IMR-90 (cell line): ENCODE data around the gene TMEM53. TPM values are rescaled to one million over a fixed set of nuclear protein-coding genes. Genes with fewer than 3 reads are reported as not detected.

Experiments used
- ATAC-seq: fragments of 200-7000 bp; cut with Tn5 transposase; 2 replicates; pipeline ENCODE4 v1.9.1; 2020; ENCODE audit warnings: low read depth, mild to moderate bottlenecking, moderate library complexity
- BruUV-seq: library from RNA; stranded (reverse); fragments of 400-500 nt; replicated peaks from 2 replicates; lab custom pipeline; 2021; lab: Mats Ljungman, UMichigan
- CTCF ChIA-PET: fragments of 300-600 bp; formaldehyde crosslinking; extraction: SDS; loops from one replicate; lab custom pipeline; 2021; ENCODE audit warnings: antibody characterized with exemption; lab: Yijun Ruan, JAX
- POLR2A ChIA-PET: fragments of 300-600 bp; sonication (Branson Sonifier 250); formaldehyde crosslinking; loops from one replicate; lab custom pipeline; 2022; ENCODE audit warnings: antibody characterized with exemption; ENCODE audit not compliant: unreplicated experiment; lab: Charles Lee
- DNase-seq: peaks from one replicate; pipeline ENCODE4 v3.0.0; 2013
- H2AFZ ChIP-seq: replicated peaks from 2 replicates; pipeline ENCODE3; 2013; ENCODE audit warnings: low read length, mild to moderate bottlenecking; ENCODE audit not compliant: poor library complexity
- H2AK5ac ChIP-seq: 2 replicates; pipeline ENCODE4 v1.6.1; 2013; ENCODE audit warnings: low read depth, low read length, inconsistent platforms
- H2AK9ac ChIP-seq: replicated peaks from 2 replicates; pipeline ENCODE3; 2013; ENCODE audit warnings: mild to moderate bottlenecking, low read depth, low read length, moderate library complexity; ENCODE audit not compliant: poor library complexity
- H2BK120ac ChIP-seq: 2 replicates; pipeline ENCODE4 v1.6.1; 2013; ENCODE audit warnings: low read depth, low read length, inconsistent platforms
- H2BK15ac ChIP-seq: 3 replicates; pipeline ENCODE4 v1.6.1; 2013; ENCODE audit warnings: low read depth, low read length, inconsistent platforms
- H2BK20ac ChIP-seq: 2 replicates; pipeline ENCODE4 v1.6.1; 2013; ENCODE audit warnings: low read depth, mild to moderate bottlenecking, inconsistent platforms, low read length, moderate library complexity
- H2BK5ac ChIP-seq: 2 replicates; pipeline ENCODE4 v1.6.1; 2013; ENCODE audit warnings: mild to moderate bottlenecking, low read depth, low read length, inconsistent platforms; ENCODE audit not compliant: poor library complexity, severe bottlenecking
- H3K14ac ChIP-seq: replicated peaks from 2 replicates; pipeline ENCODE4 v1.6.1; 2013; ENCODE audit warnings: low read depth, low read length, inconsistent platforms
- H3K18ac ChIP-seq: 2 replicates; pipeline ENCODE4 v1.6.1; 2013; ENCODE audit warnings: low read depth, low read length, control low read depth
- H3K23ac ChIP-seq: 2 replicates; pipeline ENCODE4 v1.6.1; 2013; ENCODE audit warnings: low read depth, low read length, inconsistent platforms
- H3K27ac ChIP-seq: 2 replicates; pipeline ENCODE4 v1.5.1; 2013; ENCODE audit warnings: mild to moderate bottlenecking, control low read depth, low read length; ENCODE audit not compliant: insufficient read depth
- H3K27me3 ChIP-seq: 2 replicates; pipeline ENCODE4 v1.6.1; 2013; ENCODE audit warnings: low read length; ENCODE audit not compliant: control insufficient read depth, insufficient read depth
- H3K36me3 ChIP-seq: 2 replicates; pipeline ENCODE4 v1.6.1; 2013; ENCODE audit warnings: low read length, mixed read lengths; ENCODE audit not compliant: control insufficient read depth, insufficient read depth
- H3K4ac ChIP-seq: 2 replicates; pipeline ENCODE4 v1.6.1; 2013; ENCODE audit warnings: low read depth, low read length, inconsistent platforms
- H3K4me1 ChIP-seq: 2 replicates; pipeline ENCODE4 v1.6.1; 2013; ENCODE audit warnings: low read length, mixed read lengths; ENCODE audit not compliant: control insufficient read depth, insufficient read depth
- H3K4me2 ChIP-seq: 2 replicates; pipeline ENCODE4 v1.6.1; 2013; ENCODE audit warnings: low read depth, mild to moderate bottlenecking, control low read depth, low read length, moderate library complexity
- H3K4me3 ChIP-seq: 2 replicates; pipeline ENCODE4 v1.5.1; 2013; ENCODE audit warnings: low read depth, mild to moderate bottlenecking, control low read depth, low read length, moderate library complexity; ENCODE audit not compliant: insufficient read depth
- H3K56ac ChIP-seq: 2 replicates; pipeline ENCODE4 v1.6.1; 2013; ENCODE audit warnings: low read length, inconsistent platforms; ENCODE audit not compliant: insufficient read depth; ENCODE audit errors: extremely low read depth
- H3K79me1 ChIP-seq, 2 experiments: 2 replicates each; pipeline ENCODE4 v1.6.1; 2013; ENCODE audit warnings: low read length in 2 of 2, inconsistent platforms in 1 of 2, low read depth in 1 of 2
- H3K9ac ChIP-seq: 2 replicates; pipeline ENCODE4 v1.6.1; 2013; ENCODE audit warnings: low read depth, low read length, control low read depth
- H3K9me1 ChIP-seq: 2 replicates; pipeline ENCODE4 v1.6.1; 2013; ENCODE audit warnings: low read length, inconsistent platforms; ENCODE audit not compliant: insufficient read depth
- H3K9me3 ChIP-seq: 2 replicates; pipeline ENCODE4 v1.6.1; 2013; ENCODE audit warnings: low read length; ENCODE audit not compliant: control insufficient read depth, insufficient read depth
- H4K20me1 ChIP-seq: 2 replicates; pipeline ENCODE4 v1.6.1; 2013; ENCODE audit warnings: low read length, inconsistent platforms; ENCODE audit not compliant: insufficient read depth
- H4K5ac ChIP-seq: 2 replicates; pipeline ENCODE4 v1.6.1; 2013; ENCODE audit warnings: mild to moderate bottlenecking, low read depth, low read length, control low read depth
- H4K8ac ChIP-seq, 2 experiments: 2 replicates each; pipeline ENCODE4 v1.6.1; 2013; ENCODE audit warnings: low read depth in 2 of 2, low read length in 2 of 2, control low read depth in 1 of 2, inconsistent platforms in 1 of 2
- H4K91ac ChIP-seq: 2 replicates; pipeline ENCODE4 v1.6.1; 2013; ENCODE audit warnings: low read depth, low read length, inconsistent platforms; ENCODE audit not compliant: insufficient read depth
- BHLHE40 ChIP-seq: fragments of 150-350 bp; IDR thresholded peaks from 2 replicates; pipeline ENCODE4 v1.6.1; 2016; ENCODE audit warnings: mild to moderate bottlenecking, low read depth, low read length
- FOS ChIP-seq: fragments of 150-350 bp; IDR thresholded peaks from 2 replicates; pipeline ENCODE4 v1.6.1; 2016; ENCODE audit warnings: low read depth, low read length
- MAFK ChIP-seq: IDR thresholded peaks from 2 replicates; pipeline ENCODE4 v1.6.1; 2012; ENCODE audit warnings: low read depth, low read length, improper control_type of control experiment
- MAZ ChIP-seq: IDR thresholded peaks from 2 replicates; pipeline ENCODE4 v1.6.1; 2012; ENCODE audit warnings: low read depth, mild to moderate bottlenecking, low read length, improper control_type of control experiment, moderate library complexity, borderline replicate concordance
- MXI1 ChIP-seq: IDR thresholded peaks from 2 replicates; pipeline ENCODE4 v1.6.1; 2012; ENCODE audit warnings: low read depth, mild to moderate bottlenecking, low read length, moderate library complexity, borderline replicate concordance
- POLR2A ChIP-seq: IDR thresholded peaks from 2 replicates; pipeline ENCODE4 v1.6.1; 2012; ENCODE audit warnings: mild to moderate bottlenecking, low read depth, low read length
- RCOR1 ChIP-seq: IDR thresholded peaks from 2 replicates; pipeline ENCODE4 v1.6.1; 2012; ENCODE audit warnings: mild to moderate bottlenecking, low read length, improper control_type of control experiment; ENCODE audit not compliant: insufficient replicate concordance
- RFX5 ChIP-seq: IDR thresholded peaks from 2 replicates; pipeline ENCODE4 v1.8.0; 2012; ENCODE audit warnings: low read depth, mild to moderate bottlenecking, low read length, moderate library complexity
- SMC3 ChIP-seq: fragments of 150-350 bp; IDR thresholded peaks from 2 replicates; pipeline ENCODE4 v1.6.1; 2016; ENCODE audit warnings: low read depth, mild to moderate bottlenecking, antibody characterized with exemption, low read length, moderate library complexity
- WGBS, 2 experiments: methylation state at CpG; one replicate each; pipeline versions ENCODE4 v1.1.5 to v1.1.7; 2013; ENCODE audit warnings: missing lambda C conversion rate in 2 of 2; ENCODE audit not compliant: insufficient read length in 1 of 2; ENCODE audit errors: extremely low coverage in 2 of 2; 5-methylcytosine and 5-hydroxymethylcytosine counted together
- dilution Hi-C: fragments of 300-500 bp; cut with HindIII; formaldehyde crosslinking; loops from one replicate; pipeline ENCODE4 v1.14.3; 2018; ENCODE audit warnings: low sequenced_read_pairs; ENCODE audit not compliant: unreplicated experiment
- in situ Hi-C: fragments of 300-500 bp; cut with MboI; formaldehyde crosslinking; loops from 3 replicates; pipeline ENCODE4 v1.14.3; 2019; ENCODE audit warnings: low sequenced_read_pairs, inconsistent platforms, mixed read lengths
- intact Hi-C: fragments of 100-400 bp; cut with micrococcal nuclease; formaldehyde crosslinking; loops from 2 replicates; pipeline ENCODE4 v1.10.0; 2022
- polyA plus RNA-seq, 3 experiments: library from polyadenylated mRNA; depleted of rRNA; stranded (reverse); fragments of >200 nt; gene quantifications; 2 replicates each; pipeline ENCODE4 v1.2.3, GENCODE V29; 2012; ENCODE audit warnings: low replicate concordance in 1 of 3
- total RNA-seq: library from RNA; depleted of rRNA; stranded (reverse); fragments of >200 nt; gene quantifications from 2 replicates; pipeline ENCODE4 v1.2.3, GENCODE V29; 2012

The TMEM53 gene
- total and polyA plus RNA-seq, 2 of the 4 experiments (the other 2 are of a cell fraction) = 2.7 to 6.3 TPM

GRCh38 chr1:44644806-44645205 lies 29.5 kb downstream of the TMEM53 start:
- CTCF ChIA-PET = no interaction called here
- Histone ChIP-seq H3K18ac (no peak overlapping the region), H3K4me3 (no peak overlapping the region), H3K14ac (peak overlapping the region; percentile 21; the same call in 1 of the 2 replicates), H2BK5ac (no peak overlapping the region), H3K36me3 (peaks cover 65% of the 10 kb centered on the region), H3K27ac (no peak overlapping the region), H2BK15ac (no peak overlapping the region), H4K91ac (peak overlapping the region; percentile 17; the same call in 1 of the 2 replicates), H3K4me1 (peaks cover 19% of the 10 kb centered on the region), H4K5ac (no peak overlapping the region), H2AK5ac (peak overlapping the region; percentile 35), H3K23ac (0 out of 2 replicates have a peak overlapping the region, but pooled peaks have one; percentile 32), H2AK9ac (peak overlapping the region; percentile 44), H3K27me3 (no peaks in the 10 kb centered on the region), H3K9ac (no peak overlapping the region), H3K56ac (no peak overlapping the region), H3K4ac (peak overlapping the region; percentile 37; the same call in 1 of the 2 replicates), H3K9me1 (peaks cover 22% of the 10 kb centered on the region), H2BK120ac (no peak overlapping the region; the same call in 1 of the 2 replicates), H3K79me1 (peaks cover 16 to 40% of the 10 kb centered on the region in 2 experiments), H4K20me1 (peaks cover 46% of the 10 kb centered on the region), H2BK20ac (no peak overlapping the region), H3K4me2 (no peak overlapping the region; the same call in 1 of the 2 replicates), H2AFZ (peak overlapping the region; percentile 65), H3K9me3 (no peaks in the 10 kb centered on the region), H4K8ac (peak overlapping the region in 1 of 2 experiments; percentile 57; a peak in 1 of 4 replicates)
- BruUV-seq = no TSS peak
- no CpG with 5 or more reads among the region's 7 CpGs for WGBS, 2 experiments
- intact Hi-C loops (no loop called here), in situ Hi-C loops (no loop called here), dilution Hi-C loops (no loop called here)
- POLR2A ChIA-PET = interaction anchor here (0.5 kb wide), 1 partner anchor 12 kb away, joined by 5 read pairs; no protein-coding TSS in a partner anchor
- no peak for DNase-seq
- no peak for TF ChIP-seq SMC3
- TF ChIP-seq RFX5 = no peak
- TF ChIP-seq RCOR1 = no peak
- TF ChIP-seq MAZ = no peak
- no peak for TF ChIP-seq BHLHE40
- no peak for TF ChIP-seq POLR2A
- no peak for TF ChIP-seq MAFK
- TF ChIP-seq FOS = no peak
- no peak for TF ChIP-seq MXI1
- ATAC-seq = no peak
